HEK293T (cell line): ENCODE data around the gene H6PD.

Source experiments
- BHLHE40 ChIP-seq: fragments of 450-650 bp; IDR thresholded peaks from 2 replicates; pipeline ENCODE4 v1.6.1; 2016; ENCODE audit warnings: mild to moderate bottlenecking, moderate library complexity, borderline replicate concordance
- CTBP1 ChIP-seq: fragments of 450-650 bp; IDR thresholded peaks from 2 replicates; pipeline ENCODE4 v1.6.1; 2016; ENCODE audit warnings: borderline replicate concordance
- FOXK2 ChIP-seq: fragments of 450-650 bp; IDR thresholded peaks from 2 replicates; pipeline ENCODE4 v1.6.1; 2016; ENCODE audit warnings: mild to moderate bottlenecking
- FOXM1 ChIP-seq: fragments of 450-650 bp; IDR thresholded peaks from 2 replicates; pipeline ENCODE4 v1.6.1; 2017; ENCODE audit warnings: mild to moderate bottlenecking, borderline replicate concordance
- HDGF ChIP-seq: fragments of 450-650 bp; IDR thresholded peaks from 2 replicates; pipeline ENCODE4 v1.6.1; 2017; ENCODE audit warnings: antibody characterized with exemption, borderline replicate concordance
- LEF1 ChIP-seq: fragments of 450-650 bp; IDR thresholded peaks from 2 replicates; pipeline ENCODE4 v1.6.1; 2017; ENCODE audit warnings: mild to moderate bottlenecking, borderline replicate concordance
- SP1 ChIP-seq: fragments of 450-650 bp; IDR thresholded peaks from 2 replicates; pipeline ENCODE4 v1.6.1; 2017
- ZNF384 ChIP-seq: fragments of 450-650 bp; IDR thresholded peaks from 2 replicates; pipeline ENCODE4 v1.6.1; 2016
- TF ChIP-seq, protein P1 (sequence below): fragments of 450-650 bp; IDR thresholded peaks from 2 replicates; pipeline ENCODE4 v1.6.1; 2016

DNA sequence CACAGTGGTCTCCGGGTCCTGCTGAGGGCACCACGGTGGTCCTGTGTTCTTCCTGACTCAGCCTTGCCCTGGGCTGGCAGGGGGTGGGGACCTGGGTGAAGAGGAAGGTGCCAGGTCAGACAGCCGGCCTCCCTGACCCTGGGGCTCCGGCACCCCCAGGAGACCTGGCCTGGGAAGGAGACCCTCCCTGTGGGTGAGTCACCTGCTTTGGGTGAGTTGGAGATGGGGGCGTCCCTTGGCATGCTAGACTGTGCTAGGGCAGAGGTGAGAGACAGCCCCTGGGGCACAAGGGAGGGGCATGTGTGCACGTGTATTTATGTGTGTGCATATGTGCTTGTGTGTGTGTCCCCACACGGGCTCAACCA, 81.5 kb downstream of the H6PD start:
- TF ChIP-seq HDGF (no peak), SP1 (no peak), LEF1 (no peak), CTBP1 (no peak), BHLHE40 (no peak), ZNF384 (no peak), FOXK2 (no peak), FOXM1 (no peak)
- TF ChIP-seq, protein P1, sequence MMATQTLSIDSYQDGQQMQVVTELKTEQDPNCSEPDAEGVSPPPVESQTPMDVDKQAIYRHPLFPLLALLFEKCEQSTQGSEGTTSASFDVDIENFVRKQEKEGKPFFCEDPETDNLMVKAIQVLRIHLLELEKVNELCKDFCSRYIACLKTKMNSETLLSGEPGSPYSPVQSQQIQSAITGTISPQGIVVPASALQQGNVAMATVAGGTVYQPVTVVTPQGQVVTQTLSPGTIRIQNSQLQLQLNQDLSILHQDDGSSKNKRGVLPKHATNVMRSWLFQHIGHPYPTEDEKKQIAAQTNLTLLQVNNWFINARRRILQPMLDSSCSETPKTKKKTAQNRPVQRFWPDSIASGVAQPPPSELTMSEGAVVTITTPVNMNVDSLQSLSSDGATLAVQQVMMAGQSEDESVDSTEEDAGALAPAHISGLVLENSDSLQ, result no peak
